PC-9 (cell line): ENCODE results near the gene NUBP2. TPM values are rescaled to one million over a fixed set of nuclear protein-coding genes. Genes with fewer than 3 reads are reported as not detected.

Experiments used
- BruUV-seq: library from RNA; stranded (reverse); fragments of 400-500 nt; replicated peaks from 2 replicates; lab custom pipeline; 2021; lab: Mats Ljungman, UMichigan
- CTCF ChIA-PET: fragments of 300-600 bp; sonication (Branson Sonifier 250); formaldehyde crosslinking; loops from one replicate; lab custom pipeline; 2022; ENCODE audit warnings: antibody characterized with exemption; lab: Charles Lee
- POLR2A ChIA-PET: fragments of 300-600 bp; sonication (Branson Sonifier 250); formaldehyde crosslinking; loops from one replicate; lab custom pipeline; 2022; ENCODE audit warnings: antibody characterized with exemption; ENCODE audit not compliant: unreplicated experiment; lab: Charles Lee
- DNase-seq, 2 experiments: peaks; one replicate each; pipeline versions ENCODE4 v3.0.0 to v3.0.0-alpha.2; 2015 to 2022; ENCODE audit warnings: mixed read lengths in 1 of 2
- H2AFZ ChIP-seq: fragments of 200-600 bp; sonication (generic); 2 replicates; pipeline ENCODE4 v1.8.1; 2017; ENCODE audit warnings: antibody characterized with exemption
- H3F3A ChIP-seq: fragments of 200-600 bp; sonication (generic); 2 replicates; pipeline ENCODE4 v1.8.1; 2017; ENCODE audit warnings: antibody characterized with exemption, mild to moderate bottlenecking, low read depth; ENCODE audit not compliant: insufficient read depth
- H3K27ac ChIP-seq: fragments of 200-600 bp; sonication (generic); 2 replicates; pipeline ENCODE4 v1.6.1; 2016; ENCODE audit warnings: mixed run types
- H3K27me3 ChIP-seq: fragments of 200-600 bp; sonication (generic); 2 replicates; pipeline ENCODE4 v1.6.1; 2016; ENCODE audit warnings: low read depth, mixed run types; ENCODE audit not compliant: insufficient read depth
- H3K36me3 ChIP-seq: fragments of 200-600 bp; sonication (generic); 2 replicates; pipeline ENCODE4 v1.6.1; 2016; ENCODE audit warnings: low read depth, mixed run types
- H3K4me1 ChIP-seq: fragments of 200-600 bp; sonication (generic); replicated peaks from 2 replicates; pipeline ENCODE4 v1.6.1; 2016; ENCODE audit warnings: mixed run types; ENCODE audit not compliant: insufficient read depth
- H3K4me2 ChIP-seq: fragments of 200-600 bp; sonication (generic); 2 replicates; pipeline ENCODE4 v1.6.1; 2017; ENCODE audit warnings: mixed run types
- H3K4me3 ChIP-seq: fragments of 200-600 bp; sonication (generic); 2 replicates; pipeline ENCODE4 v1.6.1; 2016; ENCODE audit warnings: mixed run types
- H3K79me2 ChIP-seq: fragments of 200-600 bp; sonication (generic); 2 replicates; pipeline ENCODE4 v1.6.1; 2017; ENCODE audit warnings: low read depth, mixed run types
- H3K9me2 ChIP-seq: fragments of 200-600 bp; sonication (generic); 2 replicates; pipeline ENCODE4 v1.8.1; 2017; ENCODE audit warnings: mild to moderate bottlenecking; ENCODE audit not compliant: insufficient read depth
- H3K9me3 ChIP-seq: fragments of 200-600 bp; sonication (generic); 2 replicates; pipeline ENCODE4 v1.8.1; 2016; ENCODE audit warnings: low read depth; ENCODE audit not compliant: insufficient read depth
- H4K20me1 ChIP-seq: fragments of 200-600 bp; sonication (generic); 2 replicates; pipeline ENCODE4 v1.8.1; 2017; ENCODE audit not compliant: insufficient read depth
- EZH2 ChIP-seq: fragments of 200-600 bp; sonication (generic); IDR thresholded peaks from 2 replicates; pipeline ENCODE4 v1.8.0; 2017; ENCODE audit warnings: antibody characterized with exemption, low read depth
- intact Hi-C: fragments of 100-400 bp; cut with micrococcal nuclease; formaldehyde crosslinking; loops from one replicate; pipeline ENCODE4 v1.10.0; 2022; ENCODE audit not compliant: unreplicated experiment
- total RNA-seq: library from RNA; stranded (reverse); gene quantifications from 2 replicates; pipeline ENCODE4 v1.2.3, GENCODE V29; 2021
- TF ChIP-seq, protein P1 (sequence below): fragments of 200-600 bp; sonication (generic); conservative IDR thresholded peaks from 2 replicates; pipeline ENCODE4 v1.6.1; 2017; ENCODE audit warnings: mixed run types, antibody characterized with exemption, mild to moderate bottlenecking, moderate library complexity

NUBP2 gene
- total RNA-seq, 1 experiment from 2014 or later = 80.0 TPM

DNA sequence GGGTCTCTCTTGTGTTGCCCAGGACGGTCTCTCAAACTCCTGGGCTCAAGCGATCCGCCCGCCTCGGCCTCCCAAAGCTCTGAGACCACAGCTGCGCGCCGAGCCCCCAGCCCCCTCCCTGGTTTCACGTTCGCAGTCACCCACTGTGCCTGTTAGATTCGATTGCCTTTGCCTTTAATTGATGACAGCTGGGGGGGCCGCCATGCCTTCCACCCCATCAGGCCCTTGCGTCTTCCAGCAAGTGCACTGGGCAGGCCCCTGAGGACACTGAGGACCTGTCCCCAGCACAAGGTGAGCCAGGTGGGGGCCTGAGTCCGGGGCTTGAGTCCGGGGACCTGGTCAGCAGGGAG, 7.5 kb downstream of the NUBP2 start:
- no peak for DNase-seq
- Histone ChIP-seq H3K27me3 (no peaks in the 10 kb centered on the region), H3F3A (no peaks in the 10 kb centered on the region), H3K4me2 (no peak overlapping the region), H3K4me3 (no peak overlapping the region), H3K79me2 (peaks cover 12% of the 10 kb centered on the region), H3K4me1 (no peaks in the 10 kb centered on the region), H3K9me2 (no peaks in the 10 kb centered on the region), H3K36me3 (no peaks in the 10 kb centered on the region), H3K9me3 (no peaks in the 10 kb centered on the region), H3K27ac (no peak overlapping the region), H4K20me1 (peaks cover 10% of the 10 kb centered on the region), H2AFZ (no peak overlapping the region)
- intact Hi-C loops = no loop called here
- POLR2A ChIA-PET = no interaction called here
- TF ChIP-seq, protein P1, sequence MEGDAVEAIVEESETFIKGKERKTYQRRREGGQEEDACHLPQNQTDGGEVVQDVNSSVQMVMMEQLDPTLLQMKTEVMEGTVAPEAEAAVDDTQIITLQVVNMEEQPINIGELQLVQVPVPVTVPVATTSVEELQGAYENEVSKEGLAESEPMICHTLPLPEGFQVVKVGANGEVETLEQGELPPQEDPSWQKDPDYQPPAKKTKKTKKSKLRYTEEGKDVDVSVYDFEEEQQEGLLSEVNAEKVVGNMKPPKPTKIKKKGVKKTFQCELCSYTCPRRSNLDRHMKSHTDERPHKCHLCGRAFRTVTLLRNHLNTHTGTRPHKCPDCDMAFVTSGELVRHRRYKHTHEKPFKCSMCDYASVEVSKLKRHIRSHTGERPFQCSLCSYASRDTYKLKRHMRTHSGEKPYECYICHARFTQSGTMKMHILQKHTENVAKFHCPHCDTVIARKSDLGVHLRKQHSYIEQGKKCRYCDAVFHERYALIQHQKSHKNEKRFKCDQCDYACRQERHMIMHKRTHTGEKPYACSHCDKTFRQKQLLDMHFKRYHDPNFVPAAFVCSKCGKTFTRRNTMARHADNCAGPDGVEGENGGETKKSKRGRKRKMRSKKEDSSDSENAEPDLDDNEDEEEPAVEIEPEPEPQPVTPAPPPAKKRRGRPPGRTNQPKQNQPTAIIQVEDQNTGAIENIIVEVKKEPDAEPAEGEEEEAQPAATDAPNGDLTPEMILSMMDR = no peak
- no peak for TF ChIP-seq EZH2
- BruUV-seq = no TSS peak
- CTCF ChIA-PET = no interaction called here

- Histone ChIP-seq H3K4me1 (no peaks in the 10 kb centered on the region), H3K9me3 (no peaks in the 10 kb centered on the region), H4K20me1 (peaks cover 5% of the 10 kb centered on the region; the same call in 1 of the 2 replicates), H3K4me2 (no peak overlapping the region), H3K4me3 (no peak overlapping the region), H2AFZ (no peak overlapping the region), H3F3A (no peaks in the 10 kb centered on the region), H3K27ac (no peak overlapping the region), H3K9me2 (no peaks in the 10 kb centered on the region), H3K27me3 (no peaks in the 10 kb centered on the region), H3K79me2 (peaks cover 7% of the 10 kb centered on the region; the same call in 1 of the 2 replicates), H3K36me3 (no peaks in the 10 kb centered on the region)
- CTCF ChIA-PET = no interaction called here
- POLR2A ChIA-PET = no interaction called here
- TF ChIP-seq EZH2 = no peak
- TF ChIP-seq, protein P1 = no peak
- intact Hi-C loops = no loop called here
- no TSS peak for BruUV-seq
- no peak for DNase-seq
These were observed 8.0 kb downstream of the NUBP2 start for GRCh38 chr16:1790611-1791255.

DNA sequence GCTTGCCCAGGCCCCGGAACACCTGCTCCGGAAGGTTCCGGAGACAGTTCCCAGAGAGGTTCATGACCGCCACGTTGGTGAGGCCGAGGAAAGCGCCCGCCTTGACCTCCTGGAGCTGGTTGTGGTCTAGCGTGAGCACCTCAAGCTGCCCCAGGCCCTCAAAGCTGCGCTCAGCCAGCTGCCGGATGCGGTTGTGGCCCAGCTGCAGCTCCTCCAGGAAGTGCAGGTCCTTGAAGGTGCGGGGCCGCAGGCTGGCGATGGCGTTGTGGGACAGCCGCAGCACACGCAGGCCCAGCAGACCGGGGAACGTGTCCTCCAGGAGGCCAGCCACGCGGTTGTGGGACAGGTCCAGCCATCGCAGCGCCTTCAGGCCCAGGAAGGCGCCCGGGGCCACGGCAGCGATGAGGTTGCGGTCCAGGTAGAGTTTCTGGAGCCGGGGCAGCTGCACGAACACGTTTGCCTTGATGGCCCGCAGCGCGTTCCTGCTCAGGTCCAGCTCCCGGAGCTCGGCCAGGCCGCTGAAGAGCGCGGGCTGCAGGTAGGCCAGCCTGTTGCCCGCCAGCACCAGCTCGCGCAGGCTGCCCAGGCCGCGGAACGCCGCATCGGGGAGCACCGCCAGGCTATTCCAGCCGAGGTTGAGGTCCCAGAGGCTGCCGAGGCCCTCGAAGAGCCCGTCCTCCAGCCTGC, 8.6 kb downstream of the NUBP2 start:
- no peak overlapping the region for H2AFZ ChIP-seq
- intact Hi-C loops = no loop called here
- POLR2A ChIA-PET = interaction anchor here (0.7 kb wide), 1 partner anchor 85 kb away, joined by 17 read pairs; no protein-coding TSS in a partner anchor
- no peaks in the 10 kb centered on the region for H3K27me3 ChIP-seq
- no peak overlapping the region for H3K4me2 ChIP-seq
- no peak for DNase-seq
- no peaks in the 10 kb centered on the region for H3K36me3 ChIP-seq
- no peaks in the 10 kb centered on the region for H3K9me2 ChIP-seq
- no peak overlapping the region for H3K4me3 ChIP-seq
- no TSS peak for BruUV-seq
- CTCF ChIA-PET = no interaction called here
- H3F3A ChIP-seq = no peaks in the 10 kb centered on the region
- no peaks in the 10 kb centered on the region for H4K20me1 ChIP-seq
- peaks cover 2% of the 10 kb centered on the region; the same call in 1 of the 2 replicates for H3K79me2 ChIP-seq
- H3K4me1 ChIP-seq = no peaks in the 10 kb centered on the region
- TF ChIP-seq, protein P1 = no peak
- TF ChIP-seq EZH2 = no peak
- no peaks in the 10 kb centered on the region for H3K9me3 ChIP-seq
- no peak overlapping the region for H3K27ac ChIP-seq
